ENCODE measurements around the gene PYDC2. TPM values are rescaled to one million over a fixed set of nuclear protein-coding genes. Genes with fewer than 3 reads are reported as not detected.

PYDC2 gene
- total RNA-seq, 4 donors from 2014 or later = not detected

Small RNAs within 50 kb of the gene (small RNA-seq; reads per million reads assigned to genes)
- gene PYDC2 = not detected

Other genes starting within 250 kb of the PYDC2 start
- gene CCDC50, start 131.8 kb upstream of the PYDC2 start, total RNA-seq = 10 to 100 TPM; 83.5 to 99.6 (median 94.2) TPM
- 1 to 10 TPM in 1 of 4 donors, under 1 TPM in 1, not detected in 2; 0.90 to 2.7 TPM for gene UTS2B, start 130.6 kb upstream of the PYDC2 start, total RNA-seq

Measured in tibial nerve (tissue), 4 donors.